Breast epithelium (tissue), 4 donors: ENCODE data around the gene SETBP1. TPM values are rescaled to one million over a fixed set of nuclear protein-coding genes. Genes with fewer than 3 reads are reported as not detected.

Experiments
- DNase-seq, 2 donors: peaks; one replicate each; pipeline ENCODE4 v3.0.0-alpha.2; 2019; ENCODE audit warnings: low spot score in 2 of 2
- H3K27ac ChIP-seq, 2 donors: fragments of 200-600 bp; sonication (generic) in 1 of 2; one replicate each; pipeline ENCODE4 v1.5.1; 2016 to 2019; ENCODE audit warnings: mild to moderate bottlenecking in 1 of 2
- H3K27me3 ChIP-seq, 2 donors: fragments of 200-600 bp; sonication (generic) in 1 of 2; one replicate each; pipeline versions ENCODE4 v1.5.1 to v1.6.0; 2017 to 2019; ENCODE audit warnings: control low read depth in 1 of 2, mild to moderate bottlenecking in 1 of 2
- H3K36me3 ChIP-seq: fragments of 200-600 bp; one replicate; pipeline ENCODE4 v1.5.1; 2019
- H3K4me1 ChIP-seq, 2 donors: fragments of 200-600 bp; sonication (generic); one replicate each; pipeline ENCODE4 v1.5.1; 2016 to 2019; ENCODE audit warnings: control low read depth in 1 of 2
- H3K4me3 ChIP-seq, 3 donors: fragments of 200-600 bp; sonication (generic); 1 replicate in 2 of 3; 2 replicates in 1 of 3; pipeline ENCODE4 v1.5.1; 2016 to 2019; ENCODE audit warnings: mild to moderate bottlenecking in 3 of 3, moderate library complexity in 2 of 3
- H3K9me3 ChIP-seq, 2 donors: fragments of 200-600 bp; sonication (generic) in 1 of 2; one replicate each; pipeline ENCODE4 v1.5.1; 2016 to 2019; ENCODE audit warnings: control low read depth in 1 of 2
- CTCF ChIP-seq, 3 donors: fragments of 450-650 bp; IDR thresholded peaks; one replicate each; pipeline ENCODE4 v1.5.1; 2016 to 2017; ENCODE audit warnings: antibody characterized with exemption in 3 of 3, mild to moderate bottlenecking in 3 of 3, moderate library complexity in 3 of 3
- POLR2A ChIP-seq: fragments of 450-650 bp; IDR thresholded peaks from one replicate; pipeline ENCODE4 v1.6.1; 2016; ENCODE audit warnings: antibody characterized with exemption, mild to moderate bottlenecking, moderate library complexity
- POLR2AphosphoS5 ChIP-seq, 3 donors: sonication (generic); formaldehyde crosslinking; IDR thresholded peaks; one replicate each; pipeline ENCODE4 v1.6.1; 2017; ENCODE audit warnings: antibody characterized with exemption in 3 of 3
- intact Hi-C: fragments of 100-400 bp; cut with DNase I; formaldehyde crosslinking; loops from one replicate; pipeline ENCODE4 v1.15.1; 2023; ENCODE audit warnings: low total_unique reads
- total RNA-seq, 3 donors: library from RNA; depleted of rRNA; stranded (reverse); fragments of >200 nt; gene quantifications; one replicate each; pipeline ENCODE4 v1.1.0, GENCODE V29; 2016

The SETBP1 gene
- total RNA-seq, 3 donors from 2014 or later: 26.2 to 40.1 (median 37.0) TPM

- H3K4me3 ChIP-seq: no peak overlapping the region
- DNase-seq: no peak
- H3K27ac ChIP-seq: no peak overlapping the region
- intact Hi-C loops: no loop called here
- no peaks in the 10 kb centered on the region for H3K36me3 ChIP-seq
- H3K4me1 ChIP-seq: peaks cover 0 to 6% of the 10 kb centered on the region in 2 donors
- no peaks in the 10 kb centered on the region for H3K27me3 ChIP-seq
- no peaks in the 10 kb centered on the region for H3K9me3 ChIP-seq
- no peak for TF ChIP-seq CTCF (IDR thresholded peaks at IDR 0.05)
- TF ChIP-seq POLR2A: no peak
- TF ChIP-seq POLR2AphosphoS5 (IDR thresholded peaks at IDR 0.05): no peak
Observed at GRCh38 chr18:44740000-44740399, 59.3 kb downstream of the SETBP1 start.

- TF ChIP-seq POLR2A (no peak), POLR2AphosphoS5 (IDR thresholded peaks at IDR 0.05) (no peak), CTCF (IDR thresholded peaks at IDR 0.05) (no peak)
- H3K27ac ChIP-seq: peak overlapping the region in 1 of 2 donors; percentile 16
- H3K36me3 ChIP-seq: no peaks in the 10 kb centered on the region
- no peaks in the 10 kb centered on the region for H3K9me3 ChIP-seq
- no peaks in the 10 kb centered on the region for H3K27me3 ChIP-seq
- DNase-seq: no peak
- peaks cover 0 to 6% of the 10 kb centered on the region in 2 donors for H3K4me1 ChIP-seq
- intact Hi-C loops: no loop called here
- H3K4me3 ChIP-seq: no peak overlapping the region
Observed at GRCh38 chr18:44741085-44741484, 60.4 kb downstream of the SETBP1 start.

GRCh38 chr18:44741511-44741910, 60.8 kb downstream of the SETBP1 start:
- H3K9me3 ChIP-seq: no peaks in the 10 kb centered on the region
- no peaks in the 10 kb centered on the region for H3K27me3 ChIP-seq
- intact Hi-C loops: no loop called here
- H3K36me3 ChIP-seq: no peaks in the 10 kb centered on the region
- TF ChIP-seq POLR2A (no peak), CTCF (IDR thresholded peaks at IDR 0.05) (no peak), POLR2AphosphoS5 (IDR thresholded peaks at IDR 0.05) (no peak)
- no peak for DNase-seq
- H3K27ac ChIP-seq: peak overlapping the region in 1 of 2 donors; percentile 68
- no peak overlapping the region for H3K4me3 ChIP-seq
- peaks cover 0 to 6% of the 10 kb centered on the region in 2 donors for H3K4me1 ChIP-seq

GRCh38 chr18:44742126-44742525, 61.4 kb downstream of the SETBP1 start:
- H3K27me3 ChIP-seq: no peaks in the 10 kb centered on the region
- no peak for DNase-seq
- TF ChIP-seq POLR2AphosphoS5 (IDR thresholded peaks at IDR 0.05) (no peak), CTCF (IDR thresholded peaks at IDR 0.05) (no peak), POLR2A (no peak)
- intact Hi-C loops: no loop called here
- H3K36me3 ChIP-seq: no peaks in the 10 kb centered on the region
- H3K4me3 ChIP-seq: no peak overlapping the region
- H3K4me1 ChIP-seq: peaks cover 0 to 6% of the 10 kb centered on the region in 2 donors
- H3K27ac ChIP-seq: peak overlapping the region; percentile 64 to 68
- no peaks in the 10 kb centered on the region for H3K9me3 ChIP-seq

- Histone ChIP-seq H3K27me3 (no peaks in the 10 kb centered on the region), H3K4me3 (no peak overlapping the region), H3K9me3 (no peaks in the 10 kb centered on the region), H3K27ac (peak overlapping the region; percentile 64 to 68), H3K4me1 (peaks cover 2 to 6% of the 10 kb centered on the region in 2 donors), H3K36me3 (no peaks in the 10 kb centered on the region)
- intact Hi-C loops: no loop called here
- TF ChIP-seq POLR2AphosphoS5 (IDR thresholded peaks at IDR 0.05) (no peak), POLR2A (no peak), CTCF (IDR thresholded peaks at IDR 0.05) (no peak)
- DNase-seq: no peak
Observed at GRCh38 chr18:44742718-44743311, 62.1 kb downstream of the SETBP1 start.
